Neural progenitor cell (in vitro differentiated cells): Measurements from ENCODE around the gene TOR4A.

Source experiments
- EZH2 ChIP-seq: fragments of 200-600 bp; sonication (generic); IDR thresholded peaks from 2 replicates; pipeline ENCODE4 v1.6.1; 2017; ENCODE audit warnings: antibody characterized with exemption, mild to moderate bottlenecking, moderate library complexity
- TF ChIP-seq, protein P1 (sequence below): fragments of 200-600 bp; sonication (generic); IDR thresholded peaks from 2 replicates; pipeline ENCODE4 v1.5.1; 2017; ENCODE audit warnings: antibody characterized with exemption, mild to moderate bottlenecking

DNA sequence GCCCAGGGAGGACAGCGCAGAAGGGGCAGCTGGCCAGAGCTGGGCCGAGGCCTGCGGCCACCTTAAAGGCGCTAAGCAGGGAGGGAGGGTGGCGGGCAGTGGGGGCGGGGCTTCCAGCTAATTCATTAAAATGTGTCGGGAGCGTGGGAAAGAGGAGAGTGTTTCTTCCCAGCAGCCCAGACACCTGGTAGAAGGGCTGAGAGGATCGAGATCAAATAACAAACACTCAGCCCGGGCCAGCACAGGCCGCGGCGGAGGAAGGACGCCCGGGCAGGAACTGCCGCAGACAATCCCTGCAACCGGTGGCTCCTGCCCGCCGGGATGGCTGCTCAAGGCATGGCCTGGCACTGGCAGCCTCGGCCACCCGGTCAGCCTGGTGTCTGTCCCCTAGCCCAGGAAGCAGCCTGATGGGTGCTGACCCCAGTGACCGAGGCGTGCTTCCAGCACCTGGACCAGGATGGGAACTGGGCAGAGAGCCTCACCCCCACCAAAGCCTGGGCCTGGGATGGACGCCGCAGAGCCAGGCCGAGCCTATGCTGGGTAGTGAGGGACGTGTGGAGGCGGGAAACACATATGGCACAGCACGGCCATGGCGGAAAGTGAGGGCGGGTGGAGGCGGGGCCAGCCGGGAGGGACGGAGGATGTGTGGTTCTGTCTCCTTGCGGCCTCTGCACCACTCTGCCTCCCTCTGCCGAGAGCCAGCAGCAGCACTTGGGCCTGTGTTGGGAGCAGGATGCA is 27.7 kb downstream of the TOR4A start:
- TF ChIP-seq, protein P1, sequence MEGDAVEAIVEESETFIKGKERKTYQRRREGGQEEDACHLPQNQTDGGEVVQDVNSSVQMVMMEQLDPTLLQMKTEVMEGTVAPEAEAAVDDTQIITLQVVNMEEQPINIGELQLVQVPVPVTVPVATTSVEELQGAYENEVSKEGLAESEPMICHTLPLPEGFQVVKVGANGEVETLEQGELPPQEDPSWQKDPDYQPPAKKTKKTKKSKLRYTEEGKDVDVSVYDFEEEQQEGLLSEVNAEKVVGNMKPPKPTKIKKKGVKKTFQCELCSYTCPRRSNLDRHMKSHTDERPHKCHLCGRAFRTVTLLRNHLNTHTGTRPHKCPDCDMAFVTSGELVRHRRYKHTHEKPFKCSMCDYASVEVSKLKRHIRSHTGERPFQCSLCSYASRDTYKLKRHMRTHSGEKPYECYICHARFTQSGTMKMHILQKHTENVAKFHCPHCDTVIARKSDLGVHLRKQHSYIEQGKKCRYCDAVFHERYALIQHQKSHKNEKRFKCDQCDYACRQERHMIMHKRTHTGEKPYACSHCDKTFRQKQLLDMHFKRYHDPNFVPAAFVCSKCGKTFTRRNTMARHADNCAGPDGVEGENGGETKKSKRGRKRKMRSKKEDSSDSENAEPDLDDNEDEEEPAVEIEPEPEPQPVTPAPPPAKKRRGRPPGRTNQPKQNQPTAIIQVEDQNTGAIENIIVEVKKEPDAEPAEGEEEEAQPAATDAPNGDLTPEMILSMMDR: no peak
- no peak for TF ChIP-seq EZH2
